ENCODE results near the gene VSIR.

- TF ChIP-seq EZH2 (IDR thresholded peaks at IDR 0.05; ENCODE audit: low read depth) (no peak), CTCF (conservative IDR thresholded peaks at IDR 0.05) (no peak)
Observed at GRCh38 chr10:71753091-71753959, 20.0 kb downstream of the VSIR start.

Data from PC-9 (cell line).